Measurements from ENCODE around the gene AZGP1.

- no peak for TF ChIP-seq CTCF (conservative IDR thresholded peaks at IDR 0.05 in 1 of 2, IDR thresholded peaks at IDR 0.05 in 1 of 2; ENCODE audit: extremely low read depth in 1 of 2, insufficient read depth in 1 of 2, low read depth in 1 of 2, low read length in 2 of 2)
- no peak for TF ChIP-seq EZH2 (IDR thresholded peaks at IDR 0.05; ENCODE audit: borderline replicate concordance, low read length)
These were observed 44.1 kb upstream of the AZGP1 start for GRCh38 chr7:100019908-100020307.

All from mammary epithelial cell (primary cell).